ES-I3 (cell line): Measurements from ENCODE around the gene TMBIM1.
A peak's percentile ranks its signal among the peaks of the same experiment; 100 is the strongest.
"Not testable (repeated sequence)": the region's sequence is repeated elsewhere in the genome, so short reads cannot be mapped to it uniquely, and the experiment has no call there.

ENCODE experiments used
- H3K36me3 ChIP-seq: 2 replicates; pipeline ENCODE4 v1.6.1; 2013; ENCODE audit warnings: mild to moderate bottlenecking, low read length, control low read depth, moderate library complexity; ENCODE audit not compliant: insufficient read depth
- H3K4me1 ChIP-seq: 2 replicates; pipeline ENCODE4 v1.6.1; 2013; ENCODE audit warnings: mild to moderate bottlenecking, control low read depth, low read length; ENCODE audit not compliant: insufficient read depth
- H3K9ac ChIP-seq: 2 replicates; pipeline ENCODE4 v1.6.1; 2013; ENCODE audit warnings: low read depth, mild to moderate bottlenecking, low read length, moderate library complexity
- H3K9me3 ChIP-seq: 2 replicates; pipeline ENCODE4 v1.6.1; 2013; ENCODE audit warnings: mild to moderate bottlenecking, low read length, moderate library complexity; ENCODE audit not compliant: control insufficient read depth, insufficient read depth

Gene TMBIM1

GRCh38 chr2:218276986-218277755 lies 15.1 kb downstream of the TMBIM1 start:
- H3K9ac ChIP-seq: no peak overlapping the region

GRCh38 chr2:218275371-218276072 lies 16.8 kb downstream of the TMBIM1 start:
- H3K4me1 ChIP-seq: no peaks in the 10 kb centered on the region; the same call in 1 of the 2 replicates
- H3K36me3 ChIP-seq: 0 out of 2 replicates have a peak, but pooled peaks cover 4% of the 10 kb centered on the region
- no peaks in the 10 kb centered on the region for H3K9me3 ChIP-seq
- no peak overlapping the region for H3K9ac ChIP-seq

More at GRCh38 chr2:218276986-218277755, 15.1 kb downstream of the TMBIM1 start:
- Histone ChIP-seq H3K36me3 (0 out of 2 replicates have a peak, but pooled peaks cover 4% of the 10 kb centered on the region), H3K4me1 (no peaks in the 10 kb centered on the region; the same call in 1 of the 2 replicates), H3K9me3 (no peaks in the 10 kb centered on the region)

GRCh38 chr2:218274586-218274985 lies 17.7 kb downstream of the TMBIM1 start:
- Histone ChIP-seq H3K9ac (no peak overlapping the region), H3K4me1 (no peaks in the 10 kb centered on the region; the same call in 1 of the 2 replicates), H3K9me3 (no peaks in the 10 kb centered on the region), H3K36me3 (0 out of 2 replicates have a peak, but pooled peaks cover 4% of the 10 kb centered on the region)

- Histone ChIP-seq H3K4me1 (no peaks in the 10 kb centered on the region; the same call in 1 of the 2 replicates), H3K9me3 (no peaks in the 10 kb centered on the region), H3K9ac (no peak overlapping the region), H3K36me3 (0 out of 2 replicates have a peak, but pooled peaks cover 4% of the 10 kb centered on the region)
Observed at GRCh38 chr2:218273908-218274249, 18.4 kb downstream of the TMBIM1 start.

- not testable (repeated sequence) for H3K36me3 ChIP-seq, H3K4me1 ChIP-seq, H3K9ac ChIP-seq, H3K9me3 ChIP-seq
Observed at GRCh38 chr2:218273214-218273907, 18.9 kb downstream of the TMBIM1 start.

GRCh38 chr2:218272531-218273212 lies 19.6 kb downstream of the TMBIM1 start:
- H3K9me3 ChIP-seq: no peaks in the 10 kb centered on the region
- no peak overlapping the region for H3K9ac ChIP-seq
- no peaks in the 10 kb centered on the region for H3K36me3 ChIP-seq
- H3K4me1 ChIP-seq: no peaks in the 10 kb centered on the region; the same call in 1 of the 2 replicates

GRCh38 chr2:218271865-218272530 lies 20.3 kb downstream of the TMBIM1 start:
- Histone ChIP-seq H3K9ac (no peak overlapping the region), H3K9me3 (no peaks in the 10 kb centered on the region), H3K36me3 (no peaks in the 10 kb centered on the region), H3K4me1 (no peaks in the 10 kb centered on the region; the same call in 1 of the 2 replicates)

- Histone ChIP-seq H3K9me3 (no peaks in the 10 kb centered on the region), H3K36me3 (no peaks in the 10 kb centered on the region), H3K9ac (peak overlapping the region; percentile 83; the same call in 1 of the 2 replicates), H3K4me1 (no peaks in the 10 kb centered on the region; the same call in 1 of the 2 replicates)
Observed at GRCh38 chr2:218271487-218271797, 20.9 kb downstream of the TMBIM1 start.

GRCh38 chr2:218270721-218271486 lies 21.4 kb downstream of the TMBIM1 start:
- no peaks in the 10 kb centered on the region for H3K36me3 ChIP-seq
- H3K9ac ChIP-seq: peak overlapping the region; percentile 83
- no peaks in the 10 kb centered on the region for H3K9me3 ChIP-seq
- no peaks in the 10 kb centered on the region; the same call in 1 of the 2 replicates for H3K4me1 ChIP-seq

GRCh38 chr2:218269900-218270720 lies 22.2 kb downstream of the TMBIM1 start, which contains the start of the genes AAMP and PNKD:
AAMP (minus strand) TSS chr2:218270137; CDS start chr2:218270086, 51 bp downstream.
PNKD (plus strand) TSS chr2:218270519; CDS start chr2:218270536, 17 bp downstream.
- Histone ChIP-seq H3K4me1 (no peaks in the 10 kb centered on the region; the same call in 1 of the 2 replicates), H3K9me3 (no peaks in the 10 kb centered on the region), H3K36me3 (no peaks in the 10 kb centered on the region), H3K9ac (peak within 1 kb of the TSS; percentile 83)

GRCh38 chr2:218267259-218267658 lies 25.0 kb downstream of the TMBIM1 start:
- Histone ChIP-seq H3K36me3 (peaks cover 6% of the 10 kb centered on the region), H3K4me1 (no peaks in the 10 kb centered on the region), H3K9ac (no peak overlapping the region), H3K9me3 (no peaks in the 10 kb centered on the region)

- Histone ChIP-seq H3K36me3 (peaks cover 6% of the 10 kb centered on the region), H3K9ac (no peak overlapping the region), H3K9me3 (no peaks in the 10 kb centered on the region), H3K4me1 (peaks cover 4% of the 10 kb centered on the region; the same call in 1 of the 2 replicates)
Observed at GRCh38 chr2:218266316-218266979, 25.9 kb downstream of the TMBIM1 start.
